BLaER1 treated with 17β-estradiol and CSF1 and Interleukin-3, amounts not matched to agents 10 nM and 100 nM (cell line): ENCODE data around the gene KRT85.
"Not testable (repeated sequence)": the region's sequence is repeated elsewhere in the genome, so short reads cannot be mapped to it uniquely, and the experiment has no call there.

Source experiments
- H3K27ac ChIP-seq, 11 experiments: shearing (Covaris generic); formaldehyde crosslinking; 2 replicates each; pipeline ENCODE4 v1.8.1; 2022
- H3K27me3 ChIP-seq, 11 experiments: shearing (Covaris generic); formaldehyde crosslinking; 2 replicates each; pipeline ENCODE4 v1.8.1; 2022
- H3K36me3 ChIP-seq, 11 experiments: shearing (Covaris generic); formaldehyde crosslinking; 2 replicates each; pipeline ENCODE4 v1.8.1; 2022
- H3K4me1 ChIP-seq, 10 experiments: shearing (Covaris generic); formaldehyde crosslinking; 2 replicates each; pipeline ENCODE4 v1.8.1; 2022
- H3K4me2 ChIP-seq, 11 experiments: shearing (Covaris generic); formaldehyde crosslinking; 2 replicates each; pipeline ENCODE4 v1.8.1; 2022
- H3K4me3 ChIP-seq, 10 experiments: shearing (Covaris generic); formaldehyde crosslinking; 2 replicates each; pipeline ENCODE4 v1.8.1; 2022
- H3K9ac ChIP-seq, 11 experiments: shearing (Covaris generic); formaldehyde crosslinking; 2 replicates each; pipeline ENCODE4 v1.8.1; 2022
- H3K9me3 ChIP-seq, 11 experiments: shearing (Covaris generic); formaldehyde crosslinking; replicated peaks in 1 of 11; 2 replicates each; pipeline ENCODE4 v1.8.1; 2022
- H4K20me1 ChIP-seq, 11 experiments: shearing (Covaris generic); formaldehyde crosslinking; 2 replicates each; pipeline ENCODE4 v1.8.1; 2022
- Cebpa-rat ChIP-seq, 11 experiments: shearing (Covaris generic); IDR thresholded peaks; 2 replicates each; pipeline ENCODE4 v1.8.1; 2022

Gene KRT85

DNA sequence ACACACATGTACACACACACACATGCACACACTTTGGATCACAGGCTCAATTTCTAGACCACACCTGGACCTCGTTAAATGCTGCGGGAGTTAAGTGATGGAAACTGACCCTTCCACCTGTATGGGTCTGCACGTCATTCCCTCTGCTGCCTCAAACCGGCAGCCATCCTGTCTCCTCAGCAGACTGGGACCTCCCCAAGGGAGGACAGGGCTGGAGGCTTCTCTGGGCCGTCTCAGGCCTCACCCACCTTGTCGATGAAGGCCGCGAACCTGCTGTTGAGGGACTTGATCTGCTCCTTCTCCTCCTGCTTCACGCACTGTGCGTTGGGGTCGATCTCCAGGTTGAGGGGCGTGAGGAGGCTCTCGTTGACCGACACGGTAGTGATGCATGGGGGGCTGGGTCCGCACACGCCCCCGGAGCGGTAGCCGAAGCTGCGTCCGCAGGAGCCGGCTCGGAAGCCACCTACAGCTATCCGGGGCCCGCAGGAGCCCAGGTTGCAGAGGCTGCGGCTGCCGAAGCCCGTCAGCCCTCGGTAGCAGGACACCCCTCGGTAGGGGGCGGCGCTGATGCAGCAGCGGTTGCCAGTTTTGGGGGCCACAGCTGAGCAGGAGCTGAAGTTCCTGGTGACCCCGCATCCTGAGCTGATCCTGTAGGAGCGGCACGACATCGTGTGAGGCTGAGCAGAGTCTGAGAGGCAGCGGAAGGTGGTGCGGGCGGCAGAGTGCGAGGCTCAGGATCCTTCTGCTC lies at the start of gene KRT85:
KRT85 (minus strand) TSS at position 744 of the 748 bp plus-strand sequence; CDS start at position 668, 76 bp downstream.
- H4K20me1 ChIP-seq = no peaks in the 10 kb centered on the region; a peak in 1 of 22 replicates
- no peaks in the 10 kb centered on the region for H3K27me3 ChIP-seq

GRCh38 chr12:52416795-52417194 lies 49.5 kb upstream of the KRT85 start:
- no peaks in the 10 kb centered on the region for H3K27me3 ChIP-seq
- no peak overlapping the region for H3K27ac ChIP-seq

More for the DNA sequence above, at the start of gene KRT85:
- H3K9ac ChIP-seq = no peak within 1 kb of the TSS
- no peaks in the 10 kb centered on the region for H3K9me3 ChIP-seq
- H3K4me2 ChIP-seq = no peak within 1 kb of the TSS
- H3K27ac ChIP-seq = no peak within 1 kb of the TSS
- peaks cover 0 to 7% (median 0%) of the 10 kb centered on the region in 10 experiments; a peak in 2 of 20 replicates for H3K4me1 ChIP-seq
- no peak within 1 kb of the TSS for H3K4me3 ChIP-seq
- H3K36me3 ChIP-seq = no peaks in the 10 kb centered on the region
- TF ChIP-seq Cebpa-rat (IDR thresholded peaks at IDR 0.05) = no peak

GRCh38 chr12:52415870-52416750 lies 48.8 kb upstream of the KRT85 start:
- no peaks in the 10 kb centered on the region for H4K20me1 ChIP-seq
- no peaks in the 10 kb centered on the region for H3K9me3 ChIP-seq
- H3K27me3 ChIP-seq = no peaks in the 10 kb centered on the region
- H3K4me2 ChIP-seq = no peak overlapping the region
- no peak overlapping the region for H3K4me3 ChIP-seq
- no peak for TF ChIP-seq Cebpa-rat (IDR thresholded peaks at IDR 0.05)
- H3K27ac ChIP-seq = no peak overlapping the region
- no peak overlapping the region for H3K9ac ChIP-seq
- H3K36me3 ChIP-seq = no peaks in the 10 kb centered on the region
- H3K4me1 ChIP-seq = peaks cover 0 to 16% (median 3%) of the 10 kb centered on the region in 10 experiments; a peak in 7 of 20 replicates

More at GRCh38 chr12:52416795-52417194, 49.5 kb upstream of the KRT85 start:
- no peak for TF ChIP-seq Cebpa-rat (IDR thresholded peaks at IDR 0.05)
- Histone ChIP-seq H3K4me3 (no peak overlapping the region), H3K4me2 (no peak overlapping the region), H3K36me3 (no peaks in the 10 kb centered on the region), H3K9ac (no peak overlapping the region), H3K4me1 (peaks cover 0 to 16% (median 3%) of the 10 kb centered on the region in 10 experiments; a peak in 7 of 20 replicates), H3K9me3 (no peaks in the 10 kb centered on the region), H4K20me1 (no peaks in the 10 kb centered on the region)

GRCh38 chr12:52414936-52415335 lies 47.7 kb upstream of the KRT85 start:
- no peak overlapping the region for H3K27ac ChIP-seq
- no peaks in the 10 kb centered on the region for H3K9me3 ChIP-seq
- TF ChIP-seq Cebpa-rat (IDR thresholded peaks at IDR 0.05) = no peak
- H3K4me3 ChIP-seq = no peak overlapping the region
- H3K9ac ChIP-seq = no peak overlapping the region
- H4K20me1 ChIP-seq = no peaks in the 10 kb centered on the region
- peaks cover 0 to 14% (median 2%) of the 10 kb centered on the region in 10 experiments; a peak in 7 of 20 replicates for H3K4me1 ChIP-seq
- H3K4me2 ChIP-seq = no peak overlapping the region
- no peaks in the 10 kb centered on the region for H3K36me3 ChIP-seq
- no peaks in the 10 kb centered on the region for H3K27me3 ChIP-seq

DNA sequence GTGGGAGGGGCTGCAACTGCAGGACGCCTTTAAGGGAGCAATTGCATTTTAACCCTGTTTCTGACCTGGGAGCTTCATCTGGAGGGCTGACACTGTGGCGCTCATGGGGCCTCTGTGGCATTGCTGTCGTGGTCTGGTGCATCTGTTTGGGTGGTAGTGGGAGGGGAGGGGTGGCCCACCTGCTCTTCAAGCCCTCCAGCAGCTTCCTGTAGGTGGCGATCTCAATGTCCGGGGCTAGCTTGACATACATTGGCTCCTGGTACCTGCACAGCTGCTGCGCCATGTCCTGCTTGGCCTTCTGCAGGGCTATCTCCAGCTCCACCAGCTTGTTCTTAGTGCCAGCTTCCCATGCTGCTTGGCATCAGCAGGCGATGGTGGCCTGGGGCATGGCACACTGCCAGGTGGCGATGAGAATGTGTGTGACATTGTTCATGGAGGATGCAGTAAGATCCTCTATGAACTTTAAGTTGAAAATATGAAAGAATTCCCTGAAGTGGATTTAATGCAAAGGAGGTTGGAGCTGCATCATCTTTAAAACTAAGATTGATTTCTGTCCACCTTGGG lies 46.6 kb upstream of the KRT85 start:
- Histone ChIP-seq H3K27me3 (no peaks in the 10 kb centered on the region), H3K9me3 (no peaks in the 10 kb centered on the region), H3K4me1 (peaks cover 0 to 6% (median 0%) of the 10 kb centered on the region in 10 experiments; a peak in 2 of 20 replicates), H3K36me3 (no peaks in the 10 kb centered on the region), H3K9ac (no peak overlapping the region), H4K20me1 (no peaks in the 10 kb centered on the region), H3K27ac (no peak overlapping the region), H3K4me3 (no peak overlapping the region), H3K4me2 (no peak overlapping the region)
- no peak for TF ChIP-seq Cebpa-rat (IDR thresholded peaks at IDR 0.05)

DNA sequence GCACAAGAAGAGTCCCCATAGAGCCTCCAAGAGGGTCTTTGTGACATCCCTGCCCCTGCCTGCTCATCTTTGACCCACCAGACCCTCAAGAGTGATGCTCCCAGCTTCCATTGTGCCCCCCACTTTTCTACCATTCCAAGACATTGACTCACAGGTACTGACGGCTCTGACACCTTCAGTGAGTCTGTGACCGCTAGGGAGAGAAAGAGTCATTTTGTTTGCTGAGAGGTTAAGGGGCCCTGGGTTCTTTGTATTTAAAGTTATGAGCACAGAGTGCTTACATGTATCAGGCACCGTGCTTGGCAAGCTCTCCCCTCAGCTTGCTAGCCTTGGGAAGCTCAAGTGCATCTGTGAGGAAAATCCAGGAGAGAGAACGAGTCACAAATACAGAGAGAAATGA lies 45.9 kb upstream of the KRT85 start:
- Histone ChIP-seq H3K4me3 (no peak overlapping the region), H3K9me3 (no peaks in the 10 kb centered on the region), H3K4me1 (peaks cover 0 to 6% (median 0%) of the 10 kb centered on the region in 10 experiments; a peak in 2 of 20 replicates), H3K9ac (no peak overlapping the region), H4K20me1 (no peaks in the 10 kb centered on the region), H3K27me3 (no peaks in the 10 kb centered on the region), H3K27ac (no peak overlapping the region), H3K4me2 (no peak overlapping the region), H3K36me3 (no peaks in the 10 kb centered on the region)
- no peak for TF ChIP-seq Cebpa-rat (IDR thresholded peaks at IDR 0.05)

DNA sequence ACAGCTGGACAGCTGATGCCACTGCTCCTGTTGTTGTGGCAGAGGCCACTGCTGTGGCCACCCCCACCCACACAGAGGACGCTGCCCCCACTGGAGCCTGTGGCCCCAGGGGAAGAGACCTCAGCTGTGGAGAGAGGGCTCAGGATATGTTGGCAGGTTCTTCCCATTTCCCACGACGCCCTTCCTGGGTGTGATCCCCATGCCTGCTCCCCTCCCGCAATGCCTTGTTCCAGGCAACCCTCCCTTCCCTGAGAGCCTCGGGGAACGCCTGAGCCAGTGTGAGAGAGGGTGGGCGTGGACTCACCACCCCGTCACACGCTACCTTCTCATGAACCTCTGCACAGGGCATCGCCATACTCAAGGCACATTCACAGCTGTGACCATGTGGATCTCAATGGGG lies 44.5 kb upstream of the KRT85 start:
- H3K27ac ChIP-seq = no peak overlapping the region
- H3K4me2 ChIP-seq = no peak overlapping the region
- TF ChIP-seq Cebpa-rat (IDR thresholded peaks at IDR 0.05) = no peak
- H3K4me3 ChIP-seq = no peak overlapping the region
- no peak overlapping the region for H3K9ac ChIP-seq
- peaks cover 0 to 6% (median 0%) of the 10 kb centered on the region in 10 experiments; a peak in 2 of 20 replicates for H3K4me1 ChIP-seq
- no peaks in the 10 kb centered on the region for H4K20me1 ChIP-seq
- no peaks in the 10 kb centered on the region for H3K27me3 ChIP-seq
- no peaks in the 10 kb centered on the region for H3K36me3 ChIP-seq
- no peaks in the 10 kb centered on the region for H3K9me3 ChIP-seq

DNA sequence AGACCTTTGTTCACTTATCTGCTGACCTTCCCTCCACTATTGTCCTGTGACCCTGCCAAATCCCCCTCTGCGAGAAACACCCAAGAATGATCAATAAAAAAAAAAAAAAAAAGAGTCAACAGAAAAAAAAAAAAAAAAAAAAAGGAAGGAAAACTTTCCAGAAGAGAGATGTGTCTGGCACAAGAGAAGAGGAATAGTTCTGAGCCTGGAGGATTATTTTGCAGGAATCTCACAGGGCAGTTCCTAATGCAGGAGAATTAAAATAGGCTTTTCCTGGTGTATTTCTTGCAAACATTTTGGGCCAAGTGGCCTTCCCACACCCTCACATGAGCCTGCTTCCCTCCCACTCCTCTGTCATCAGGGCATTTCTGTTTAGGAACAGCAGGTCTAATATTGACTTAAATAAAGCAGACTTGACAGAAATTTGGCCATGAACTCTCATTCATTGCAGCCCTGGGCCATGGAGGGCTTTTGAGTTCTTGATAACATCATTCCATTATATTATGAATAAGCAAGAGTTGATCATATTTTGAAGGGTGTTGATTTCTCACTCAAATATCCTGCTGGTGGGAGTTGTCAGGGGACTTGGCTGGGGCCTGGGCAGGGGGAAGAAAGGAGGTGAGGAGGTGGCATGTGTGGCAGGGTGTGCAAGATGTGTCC lies 43.4 kb upstream of the KRT85 start:
- H3K4me3 ChIP-seq, H3K4me2 ChIP-seq, H3K36me3 ChIP-seq, H3K27ac ChIP-seq, H3K9ac ChIP-seq, H3K4me1 ChIP-seq, H3K9me3 ChIP-seq, H4K20me1 ChIP-seq, H3K27me3 ChIP-seq: not testable (repeated sequence)

GRCh38 chr12:52407918-52408317 lies 40.6 kb upstream of the KRT85 start:
- no peaks in the 10 kb centered on the region for H3K4me1 ChIP-seq
- no peak overlapping the region for H3K4me3 ChIP-seq
- no peak overlapping the region for H3K27ac ChIP-seq
- no peaks in the 10 kb centered on the region for H3K36me3 ChIP-seq
- no peak overlapping the region for H3K9ac ChIP-seq
- H4K20me1 ChIP-seq = 0 out of 22 replicates have a peak, but pooled peaks cover 0 to under 1% (median 0%) of the 10 kb centered on the region in 11 experiments
- no peak for TF ChIP-seq Cebpa-rat (IDR thresholded peaks at IDR 0.05)
- no peaks in the 10 kb centered on the region for H3K27me3 ChIP-seq
- no peak overlapping the region for H3K4me2 ChIP-seq
- no peaks in the 10 kb centered on the region for H3K9me3 ChIP-seq
